BJ (cell line): ENCODE data around the gene ZEB1. TPM values are rescaled to one million over a fixed set of nuclear protein-coding genes. Genes with fewer than 3 reads are reported as not detected.
"Not testable (repeated sequence)": the region's sequence is repeated elsewhere in the genome, so short reads cannot be mapped to it uniquely, and the experiment has no call there.

Experiments
- CTCF ChIA-PET: fragments of 350-600 bp; formaldehyde crosslinking; extraction: SDS; loops from one replicate; lab custom pipeline; 2021; ENCODE audit warnings: antibody characterized with exemption, inconsistent platforms; lab: Yijun Ruan, JAX
- POLR2A ChIA-PET: fragments of 300-600 bp; sonication (Branson Sonifier 250); formaldehyde crosslinking; extraction: SDS; loops from one replicate; lab custom pipeline; 2021; ENCODE audit warnings: antibody characterized with exemption; lab: Charles Lee
- DNase-seq: peaks from one replicate; pipeline ENCODE4 v3.0.0-alpha.2; 2011; ENCODE audit warnings: low read depth
- H3K27me3 ChIP-seq: 2 replicates; pipeline ENCODE4 v1.6.0; 2011; ENCODE audit warnings: low read length; ENCODE audit not compliant: control insufficient read depth, insufficient read depth
- H3K36me3 ChIP-seq: 2 replicates; pipeline ENCODE4 v1.5.1; 2011; ENCODE audit warnings: low read length; ENCODE audit not compliant: control insufficient read depth, insufficient read depth
- H3K4me3 ChIP-seq: 2 replicates; pipeline ENCODE4 v1.5.1; 2011; ENCODE audit warnings: low read depth, mild to moderate bottlenecking, control low read depth, low read length
- CTCF ChIP-seq: IDR thresholded peaks from 2 replicates; pipeline ENCODE4 v1.5.1; 2011; ENCODE audit warnings: low read depth, mild to moderate bottlenecking, control low read depth, inconsistent platforms, low read length, moderate library complexity; ENCODE audit not compliant: insufficient read depth
- polyA plus RNA-seq: library from polyadenylated mRNA; depleted of rRNA; stranded (reverse); fragments of >200 nt; gene quantifications from 2 replicates; pipeline ENCODE4 v1.2.3, GENCODE V29; 2011

The ZEB1 gene
- polyA plus RNA-seq, 1 experiment, result 22.3 TPM

DNA sequence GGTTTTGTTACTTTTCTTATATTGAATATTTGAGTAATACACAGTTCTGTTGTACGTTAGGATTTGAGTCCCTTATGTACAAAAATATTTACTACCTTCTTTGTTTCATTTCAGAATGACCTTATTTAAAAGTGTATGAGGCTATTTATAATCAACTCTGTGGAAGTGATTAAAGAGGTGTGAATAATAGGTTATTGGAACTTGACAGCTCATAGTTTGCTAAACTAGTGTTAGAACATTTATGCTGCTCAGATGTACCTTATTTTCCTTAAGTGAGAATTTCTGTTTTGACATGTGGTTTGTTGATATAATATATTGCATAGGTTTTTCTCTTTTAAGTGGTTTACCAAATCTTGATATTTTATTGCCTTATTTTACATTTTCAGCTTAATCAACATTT, 105.5 kb downstream of the ZEB1 start:
- ChIA-PET POLR2A (no interaction called here), CTCF (no interaction called here)
- H3K27me3 ChIP-seq, result no peaks in the 10 kb centered on the region
- TF ChIP-seq CTCF, result no peak
- no peak overlapping the region for H3K4me3 ChIP-seq
- H3K36me3 ChIP-seq, result no peaks in the 10 kb centered on the region
- DNase-seq, result no peak

- no peak overlapping the region for H3K4me3 ChIP-seq
- ChIA-PET CTCF (no interaction called here), POLR2A (no interaction called here)
- DNase-seq, result peak; percentile 13
- TF ChIP-seq CTCF, result no peak
- H3K36me3 ChIP-seq, result no peaks in the 10 kb centered on the region
- no peaks in the 10 kb centered on the region for H3K27me3 ChIP-seq
Measured at GRCh38 chr10:31426401-31426800, 107.4 kb downstream of the ZEB1 start.

- CTCF ChIA-PET, result interaction anchor here (0.6 kb wide), 1 partner anchor 14 kb away, joined by 3 read pairs; no protein-coding TSS in a partner anchor
- DNase-seq, POLR2A ChIA-PET: not testable (repeated sequence)
Measured at GRCh38 chr10:31427334-31427733, 108.3 kb downstream of the ZEB1 start.

DNA sequence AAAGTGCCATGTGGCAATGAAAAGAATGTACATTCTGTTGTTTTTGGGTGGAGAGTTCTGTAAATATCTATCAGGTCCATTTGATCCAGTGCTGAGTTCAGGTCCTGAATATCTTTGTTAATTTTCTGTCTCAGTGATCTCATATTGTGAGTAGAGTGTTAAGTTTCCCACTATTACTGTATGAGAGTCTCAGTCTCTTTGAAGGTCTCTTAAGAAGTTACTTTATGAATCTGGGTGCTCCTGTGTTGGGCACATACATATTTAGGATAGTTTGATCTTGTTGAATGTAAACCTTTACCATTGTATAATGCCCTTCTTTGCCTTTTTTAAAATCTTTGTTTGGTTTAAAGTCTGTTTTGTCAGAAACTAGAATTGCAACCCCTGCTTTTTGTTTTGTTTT, 109.5 kb downstream of the ZEB1 start:
- H3K36me3 ChIP-seq, POLR2A ChIA-PET: not testable (repeated sequence)

More at GRCh38 chr10:31427334-31427733, 108.3 kb downstream of the ZEB1 start:
- H3K27me3 ChIP-seq, H3K4me3 ChIP-seq, H3K36me3 ChIP-seq: not testable (repeated sequence)

DNA sequence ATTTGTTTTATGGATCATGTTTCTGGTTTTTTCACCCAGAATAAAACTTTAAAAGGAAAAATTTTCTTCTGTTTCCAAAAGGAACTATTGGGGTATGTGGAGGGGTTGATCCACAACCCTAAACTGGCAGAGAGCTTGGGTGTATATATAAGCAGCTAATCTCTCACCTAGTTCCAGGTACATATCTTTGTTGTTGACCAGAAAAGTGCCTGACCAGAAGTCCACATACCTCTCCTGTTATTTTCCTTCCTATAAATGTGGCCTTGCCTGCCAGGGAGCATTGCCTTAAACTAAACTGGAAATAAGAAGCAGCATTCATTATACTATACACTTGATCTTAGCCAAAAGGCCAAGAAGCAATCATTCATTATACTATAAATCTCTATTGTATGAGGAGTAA, 112.0 kb downstream of the ZEB1 start:
- TF ChIP-seq CTCF, result no peak
- Histone ChIP-seq H3K4me3 (no peak overlapping the region), H3K27me3 (no peaks in the 10 kb centered on the region), H3K36me3 (no peaks in the 10 kb centered on the region)
- DNase-seq, result no peak
- CTCF ChIA-PET, result no interaction called here
- POLR2A ChIA-PET, result no interaction called here

More for the DNA sequence above, 109.5 kb downstream of the ZEB1 start:
- CTCF ChIA-PET, H3K4me3 ChIP-seq, DNase-seq, H3K27me3 ChIP-seq: not testable (repeated sequence)

DNA sequence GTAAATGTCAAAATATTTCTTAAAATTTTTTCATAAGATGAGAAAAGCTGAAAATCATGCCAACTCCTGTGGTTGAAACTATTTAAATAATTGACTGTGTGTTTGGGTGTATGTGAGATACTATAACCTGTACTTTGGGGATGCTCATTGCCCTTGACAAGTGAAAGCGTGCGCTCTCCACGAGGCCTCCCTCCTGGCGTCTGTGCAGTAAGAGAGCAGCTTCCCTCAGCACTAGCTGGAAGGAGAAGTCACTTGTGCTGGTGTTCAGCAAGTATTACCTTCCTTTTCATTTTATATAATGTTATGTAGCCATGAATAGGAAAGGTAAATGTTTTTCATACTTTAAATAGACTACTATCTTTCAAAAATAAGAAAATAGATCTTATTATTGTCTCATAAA, 118.9 kb downstream of the ZEB1 start:
- Histone ChIP-seq H3K4me3 (no peak overlapping the region), H3K36me3 (no peaks in the 10 kb centered on the region), H3K27me3 (no peaks in the 10 kb centered on the region)
- ChIA-PET POLR2A (no interaction called here), CTCF (no interaction called here)
- no peak for TF ChIP-seq CTCF
- DNase-seq, result no peak
